ENCODE results near the gene APOB.
"Not testable (repeated sequence)": the region's sequence is repeated elsewhere in the genome, so short reads cannot be mapped to it uniquely, and the experiment has no call there.

APOB gene

DNA sequence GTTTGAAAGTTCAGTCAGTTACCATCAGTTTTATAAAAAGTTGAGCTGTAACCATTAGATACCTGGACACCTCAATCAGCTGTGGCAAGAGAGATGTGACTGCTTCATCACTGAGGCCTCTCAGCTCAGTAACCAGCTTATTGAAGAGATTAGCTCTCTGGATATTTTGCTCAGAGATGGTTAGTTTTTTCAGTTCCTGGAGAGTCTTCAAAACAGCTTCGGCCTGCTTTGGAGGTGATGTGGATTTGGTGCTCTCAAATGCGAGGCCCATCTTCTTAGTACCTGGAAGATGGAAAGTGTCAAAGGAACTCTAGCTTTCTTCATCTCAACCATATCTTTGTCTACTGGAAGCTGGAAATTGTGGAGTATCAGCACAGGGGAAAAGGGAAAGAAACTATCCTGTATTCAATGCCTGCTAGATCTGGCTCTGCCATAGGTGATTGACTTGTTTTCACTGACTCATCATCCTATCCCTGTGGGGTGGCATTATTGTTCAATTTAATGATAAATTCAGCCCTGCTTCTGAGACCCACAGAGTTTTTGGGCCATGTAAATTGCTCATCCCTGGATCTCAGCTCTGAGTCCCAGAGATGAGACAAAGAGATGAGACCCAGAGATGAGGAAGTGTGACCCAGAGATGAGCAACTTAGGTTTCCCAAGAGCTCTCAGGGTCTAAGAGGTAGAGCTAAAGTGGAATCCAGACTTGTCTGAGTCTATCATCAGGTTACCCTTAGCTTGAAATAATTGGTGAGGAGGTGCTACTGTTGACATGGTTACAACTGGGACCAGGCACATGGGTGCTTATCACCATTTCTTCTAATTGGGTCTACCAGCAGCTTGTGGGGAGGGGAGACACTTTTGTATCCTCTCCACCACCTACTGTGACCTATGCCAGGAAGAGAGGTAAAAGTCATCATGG, 10.4 kb downstream of the APOB start:
- H3K27me3 ChIP-seq (ENCODE audit: control insufficient read depth, insufficient read depth, low read length), result no peaks in the 10 kb centered on the region
- no peak for DNase-seq (ENCODE audit: low read depth, low spot score)
- H3K27ac ChIP-seq (ENCODE audit: low read length), result no peak overlapping the region
- no peak overlapping the region for H3K4me3 ChIP-seq (ENCODE audit: low read length)
- no peaks in the 10 kb centered on the region for H3K36me3 ChIP-seq (ENCODE audit: control insufficient read depth, insufficient read depth, low read length)
- WGBS (ENCODE audit: insufficient coverage, insufficient read length), result no CpG with 5 or more reads among the region's 2 CpGs
- H3K9me3 ChIP-seq (ENCODE audit: control insufficient read depth, insufficient read depth, low read length), result no peaks in the 10 kb centered on the region
- no peaks in the 10 kb centered on the region for H3K4me1 ChIP-seq (ENCODE audit: control insufficient read depth, insufficient read depth, low read length)

DNA sequence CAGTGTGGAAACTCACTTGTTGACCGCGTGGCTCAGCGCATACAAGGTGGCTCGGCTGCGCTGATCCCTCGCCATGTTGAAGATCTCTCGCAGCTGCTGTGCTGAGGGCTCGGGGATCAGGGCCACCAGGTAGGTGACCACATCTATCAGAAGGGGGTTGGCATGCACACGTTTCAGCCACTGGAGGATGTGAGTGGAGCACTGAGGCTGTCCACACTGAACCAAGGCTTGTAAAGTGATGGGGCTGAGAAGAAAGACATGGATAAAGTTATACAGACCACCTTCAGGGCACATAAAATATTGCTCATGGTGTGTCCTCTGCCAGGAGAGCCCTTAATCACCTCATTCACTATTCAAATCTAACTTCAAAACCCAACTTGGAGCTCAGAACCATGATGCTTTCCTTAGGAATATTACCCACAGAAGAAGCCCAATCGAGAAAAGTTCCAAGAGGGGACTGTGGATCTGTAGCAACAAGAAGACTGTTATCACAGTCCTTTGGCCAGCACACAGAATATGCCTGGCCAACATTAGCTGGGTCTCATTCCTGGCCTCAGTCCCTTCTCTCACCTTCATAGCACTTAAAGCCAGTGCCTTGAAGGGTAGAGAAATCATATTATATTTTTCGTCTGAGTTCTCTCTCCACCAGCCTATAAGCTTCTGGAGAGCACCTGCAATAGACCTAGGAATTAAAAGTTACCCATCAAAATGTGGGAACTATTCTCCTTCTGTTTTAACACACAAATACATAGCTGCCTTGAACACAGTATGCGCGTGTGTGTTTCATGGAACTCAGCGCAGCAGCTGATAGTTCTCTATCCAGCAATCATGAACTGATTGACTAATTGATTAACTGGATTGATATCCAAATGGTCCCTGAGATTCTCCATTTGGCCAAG, 11.3 kb downstream of the APOB start:
- Histone ChIP-seq H3K27ac (ENCODE audit: low read length) (no peak overlapping the region), H3K9me3 (ENCODE audit: control insufficient read depth, insufficient read depth, low read length) (no peaks in the 10 kb centered on the region), H3K4me1 (ENCODE audit: control insufficient read depth, insufficient read depth, low read length) (no peaks in the 10 kb centered on the region), H3K4me3 (ENCODE audit: low read length) (no peak overlapping the region), H3K27me3 (ENCODE audit: control insufficient read depth, insufficient read depth, low read length) (no peaks in the 10 kb centered on the region), H3K36me3 (ENCODE audit: control insufficient read depth, insufficient read depth, low read length) (no peaks in the 10 kb centered on the region)
- no CpG with 5 or more reads among the region's 14 CpGs for WGBS (ENCODE audit: insufficient coverage, insufficient read length)
- DNase-seq (ENCODE audit: low read depth, low spot score), result no peak

DNA sequence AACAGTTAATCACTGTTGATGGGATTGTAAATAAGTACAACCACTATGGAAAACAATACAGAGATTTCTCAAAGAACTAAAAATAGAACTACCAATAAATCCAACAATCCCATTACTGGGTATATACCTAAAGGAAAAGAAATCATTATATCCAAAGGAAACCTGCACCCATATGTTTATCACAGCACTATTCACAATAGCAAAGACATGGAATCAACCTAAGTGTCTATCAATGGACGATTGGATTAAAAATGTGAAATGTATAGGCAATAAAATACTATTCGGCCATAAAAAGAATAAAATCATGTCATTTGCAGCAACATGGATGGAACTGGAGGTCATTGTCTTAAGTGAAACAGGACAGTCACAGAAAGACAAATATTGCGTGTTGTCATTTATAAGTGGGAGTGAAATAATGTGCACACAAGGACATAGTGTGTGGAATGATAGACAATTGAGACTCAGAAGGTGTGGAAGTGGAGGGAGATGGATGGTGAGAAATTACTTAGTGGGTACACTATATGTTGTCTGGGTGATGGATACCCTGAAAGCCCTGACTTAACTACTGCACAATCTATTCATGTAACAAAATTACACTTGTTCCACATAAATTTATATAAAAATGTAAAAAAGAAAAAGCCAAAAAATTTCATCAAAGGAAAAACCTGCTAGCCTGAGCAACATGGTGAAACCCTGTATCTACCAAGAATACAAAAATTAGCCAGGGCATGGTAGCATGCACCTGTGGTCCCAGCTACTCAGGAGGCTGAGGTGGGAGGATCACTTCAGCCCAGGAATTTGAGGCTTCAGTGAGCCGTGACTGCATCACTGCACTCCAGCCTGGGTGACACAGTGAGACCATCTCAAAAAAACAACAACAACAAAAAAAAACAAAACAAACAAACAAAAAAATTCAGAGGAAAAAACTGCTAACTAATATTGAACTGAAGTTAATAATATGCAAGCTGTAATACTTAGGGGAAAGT, 12.6 kb downstream of the APOB start:
- no peaks in the 10 kb centered on the region for H3K36me3 ChIP-seq (ENCODE audit: control insufficient read depth, insufficient read depth, low read length)
- H3K9me3 ChIP-seq (ENCODE audit: control insufficient read depth, insufficient read depth, low read length), result no peaks in the 10 kb centered on the region
- no peaks in the 10 kb centered on the region for H3K4me1 ChIP-seq (ENCODE audit: control insufficient read depth, insufficient read depth, low read length)
- no peak overlapping the region for H3K27ac ChIP-seq (ENCODE audit: low read length)
- H3K27me3 ChIP-seq (ENCODE audit: control insufficient read depth, insufficient read depth, low read length), result no peaks in the 10 kb centered on the region
- no peak for DNase-seq (ENCODE audit: low read depth, low spot score)
- no peak overlapping the region for H3K4me3 ChIP-seq (ENCODE audit: low read length)
- WGBS (ENCODE audit: insufficient coverage, insufficient read length), result no CpG with 5 or more reads among the region's 4 CpGs

DNA sequence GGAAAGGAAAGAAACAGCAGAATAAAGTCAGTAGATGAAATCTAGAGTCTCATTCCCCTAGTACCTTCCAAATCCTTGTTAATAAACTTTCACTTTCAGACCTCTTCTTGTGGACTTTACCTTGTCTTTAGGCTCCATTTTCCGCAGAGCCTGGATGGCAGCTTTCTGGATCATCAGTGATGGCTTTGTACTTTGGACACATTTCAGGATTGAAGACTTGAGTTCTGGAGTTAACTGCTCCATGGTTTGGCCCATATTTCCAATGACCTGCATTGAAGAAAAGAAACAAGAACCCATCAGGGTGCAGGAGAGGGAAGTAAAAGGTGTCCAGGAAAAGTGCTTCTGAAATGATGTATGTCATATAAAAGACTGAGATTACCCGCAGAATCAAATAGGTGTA, 14.4 kb downstream of the APOB start:
- no peak for DNase-seq (ENCODE audit: low read depth, low spot score)
- no CpG with 5 or more reads among the region's 2 CpGs for WGBS (ENCODE audit: insufficient coverage, insufficient read length)
- Histone ChIP-seq H3K27me3 (ENCODE audit: control insufficient read depth, insufficient read depth, low read length) (no peaks in the 10 kb centered on the region), H3K9me3 (ENCODE audit: control insufficient read depth, insufficient read depth, low read length) (no peaks in the 10 kb centered on the region), H3K4me3 (ENCODE audit: low read length) (no peak overlapping the region), H3K4me1 (ENCODE audit: control insufficient read depth, insufficient read depth, low read length) (no peaks in the 10 kb centered on the region), H3K36me3 (ENCODE audit: control insufficient read depth, insufficient read depth, low read length) (no peaks in the 10 kb centered on the region), H3K27ac (ENCODE audit: low read length) (no peak overlapping the region)

DNA sequence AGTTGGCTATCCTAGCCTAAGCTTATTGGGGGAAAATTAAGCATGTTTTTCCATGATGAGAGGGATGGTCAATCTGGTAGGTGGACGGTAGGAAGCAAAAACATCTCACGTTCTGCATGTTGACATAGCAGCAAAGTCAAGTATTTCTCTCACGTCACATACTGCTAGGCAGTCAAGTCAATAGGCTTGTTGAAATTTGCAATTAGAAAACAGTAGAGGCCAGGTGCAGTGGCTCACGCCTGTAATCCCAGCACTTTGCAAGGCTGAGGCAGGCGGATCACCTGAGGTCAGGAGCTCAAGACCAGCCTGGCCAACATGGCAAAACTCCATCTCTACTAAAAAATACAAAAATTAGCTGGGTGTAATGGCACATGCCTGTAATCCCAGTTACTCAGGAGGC, 14.9 kb downstream of the APOB start:
- WGBS (ENCODE audit: insufficient coverage, insufficient read length), result no CpG with 5 or more reads among the region's 5 CpGs
- not testable (repeated sequence) for H3K4me1 ChIP-seq (ENCODE audit: control insufficient read depth, insufficient read depth, low read length); H3K9me3 ChIP-seq (ENCODE audit: control insufficient read depth, insufficient read depth, low read length); H3K4me3 ChIP-seq (ENCODE audit: low read length); H3K36me3 ChIP-seq (ENCODE audit: control insufficient read depth, insufficient read depth, low read length); DNase-seq (ENCODE audit: low read depth, low spot score); H3K27ac ChIP-seq (ENCODE audit: low read length); H3K27me3 ChIP-seq (ENCODE audit: control insufficient read depth, insufficient read depth, low read length)

- H3K27ac ChIP-seq (ENCODE audit: low read length), result no peak overlapping the region
- 100% methylated on average over 1 of the region's 4 CpGs for WGBS (ENCODE audit: insufficient coverage, insufficient read length)
- H3K4me1 ChIP-seq (ENCODE audit: control insufficient read depth, insufficient read depth, low read length), result no peaks in the 10 kb centered on the region
Measured at GRCh38 chr2:21028021-21028947, 15.6 kb downstream of the APOB start.

DNA sequence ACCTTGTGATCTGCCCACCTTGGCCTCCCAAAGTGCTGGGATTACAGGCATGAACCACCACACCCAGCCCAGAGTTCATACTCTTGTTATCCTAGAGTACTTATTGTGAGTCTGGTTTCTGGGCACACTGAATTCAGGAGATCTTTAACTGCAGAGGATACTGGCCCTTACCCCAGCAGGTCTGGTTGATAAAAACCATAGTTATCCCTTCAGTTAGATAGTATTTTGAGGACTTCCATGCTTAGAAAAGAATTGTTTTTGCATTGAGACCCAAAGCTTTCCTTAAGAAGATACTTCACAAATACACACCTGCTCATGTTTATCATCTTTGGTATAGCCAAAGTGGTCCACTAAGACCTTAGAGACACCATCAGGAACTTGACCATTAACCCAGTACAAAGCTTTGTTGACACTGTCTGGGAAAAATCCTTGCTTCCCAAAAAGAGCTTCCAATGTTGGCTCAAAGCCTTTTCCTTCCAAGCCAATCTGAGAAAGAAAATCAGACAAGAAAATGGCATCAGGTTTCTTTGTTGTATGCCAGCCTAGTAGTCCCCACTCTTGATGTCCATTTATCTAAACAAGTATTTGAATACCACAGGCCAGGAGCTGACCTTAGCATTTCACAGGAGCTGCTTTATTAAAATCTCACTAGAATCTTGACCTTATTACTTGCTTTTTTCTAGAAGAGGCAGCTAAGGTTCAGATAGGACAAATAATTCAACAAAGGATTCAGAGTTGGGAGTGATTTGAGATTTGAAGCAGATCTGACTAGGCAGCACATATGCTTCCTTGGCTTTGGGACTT, 17.2 kb downstream of the APOB start:
- Histone ChIP-seq H3K36me3 (ENCODE audit: control insufficient read depth, insufficient read depth, low read length) (no peaks in the 10 kb centered on the region), H3K4me1 (ENCODE audit: control insufficient read depth, insufficient read depth, low read length) (no peaks in the 10 kb centered on the region), H3K27me3 (ENCODE audit: control insufficient read depth, insufficient read depth, low read length) (no peaks in the 10 kb centered on the region), H3K9me3 (ENCODE audit: control insufficient read depth, insufficient read depth, low read length) (no peaks in the 10 kb centered on the region), H3K27ac (ENCODE audit: low read length) (no peak overlapping the region), H3K4me3 (ENCODE audit: low read length) (no peak overlapping the region)
- no peak for DNase-seq (ENCODE audit: low read depth, low spot score)

More at GRCh38 chr2:21028021-21028947, 15.6 kb downstream of the APOB start:
- no peaks in the 10 kb centered on the region for H3K27me3 ChIP-seq (ENCODE audit: control insufficient read depth, insufficient read depth, low read length)
- no peaks in the 10 kb centered on the region for H3K36me3 ChIP-seq (ENCODE audit: control insufficient read depth, insufficient read depth, low read length)
- no peak overlapping the region for H3K4me3 ChIP-seq (ENCODE audit: low read length)
- DNase-seq (ENCODE audit: low read depth, low spot score), result no peak
- no peaks in the 10 kb centered on the region for H3K9me3 ChIP-seq (ENCODE audit: control insufficient read depth, insufficient read depth, low read length)

DNA sequence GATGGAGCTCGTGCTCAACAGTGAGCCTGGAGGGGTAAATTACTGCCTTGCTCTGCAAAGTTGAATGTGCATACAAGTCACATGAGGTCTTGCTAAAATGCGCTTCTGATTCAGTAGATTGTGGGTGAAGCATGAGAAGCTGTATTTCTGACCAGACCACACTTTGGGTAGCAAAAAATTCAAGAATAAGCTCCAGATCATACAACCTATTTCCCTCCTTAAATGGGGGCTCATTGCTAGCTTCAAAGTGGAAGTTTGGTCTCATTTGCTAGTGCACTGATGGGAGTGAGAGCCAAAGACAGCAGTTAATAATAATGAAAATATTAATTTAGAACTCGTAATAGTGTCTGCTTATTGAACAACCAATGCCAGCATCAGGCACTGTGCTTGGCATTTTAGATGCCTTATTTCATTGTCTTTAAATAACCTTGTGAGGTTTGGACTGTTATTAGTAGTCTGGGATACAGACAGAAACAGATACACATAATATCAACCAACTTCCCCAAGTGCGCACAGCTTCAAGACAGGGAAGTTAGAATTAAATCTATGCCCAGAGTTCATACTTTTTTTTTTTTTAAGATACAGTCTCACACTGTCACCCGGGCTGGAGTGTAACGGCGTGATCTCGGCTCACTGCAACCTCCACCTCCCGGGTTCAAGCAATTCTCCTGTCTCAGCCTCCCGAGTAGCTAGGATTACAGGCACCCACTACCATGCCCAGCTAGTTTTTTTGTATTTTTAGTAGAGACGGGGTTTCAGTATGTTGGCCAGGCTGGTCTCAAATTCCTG, 18.0 kb downstream of the APOB start:
- Histone ChIP-seq H3K9me3 (ENCODE audit: control insufficient read depth, insufficient read depth, low read length) (no peaks in the 10 kb centered on the region), H3K36me3 (ENCODE audit: control insufficient read depth, insufficient read depth, low read length) (no peaks in the 10 kb centered on the region), H3K4me1 (ENCODE audit: control insufficient read depth, insufficient read depth, low read length) (no peaks in the 10 kb centered on the region), H3K27me3 (ENCODE audit: control insufficient read depth, insufficient read depth, low read length) (no peaks in the 10 kb centered on the region), H3K27ac (ENCODE audit: low read length) (no peak overlapping the region), H3K4me3 (ENCODE audit: low read length) (no peak overlapping the region)
- DNase-seq (ENCODE audit: low read depth, low spot score), result no peak
- no CpG with 5 or more reads among the region's 11 CpGs for WGBS (ENCODE audit: insufficient coverage, insufficient read length)

All from iPS DF 6.9 (cell line).